IgD-negative memory B cell (primary cell): ENCODE data around the gene NEDD4L. TPM values are rescaled to one million over a fixed set of nuclear protein-coding genes. Genes with fewer than 3 reads are reported as not detected.
A peak's percentile ranks its signal among the peaks of the same experiment; 100 is the strongest.

Experiments
- H3K27ac Mint-ChIP-seq, 3 donors: one replicate each; pipeline ENCODE4 v1.8.0; 2020 to 2022; ENCODE audit warnings: mild to moderate bottlenecking in 3 of 3, mixed read lengths in 3 of 3, moderate library complexity in 1 of 3
- H3K27me3 Mint-ChIP-seq: one replicate; pipeline ENCODE4 v1.8.0; 2021; ENCODE audit warnings: mixed read lengths
- H3K36me3 Mint-ChIP-seq: one replicate; pipeline ENCODE4 v1.8.0; 2020; ENCODE audit warnings: mild to moderate bottlenecking, mixed read lengths
- H3K4me1 Mint-ChIP-seq, 3 donors: one replicate each; pipeline ENCODE4 v1.8.0; 2020 to 2022; ENCODE audit warnings: mixed read lengths in 3 of 3, mild to moderate bottlenecking in 1 of 3
- H3K4me3 Mint-ChIP-seq, 4 donors: one replicate each; pipeline ENCODE4 v1.8.0; 2020 to 2022; ENCODE audit warnings: mild to moderate bottlenecking in 4 of 4, mixed read lengths in 4 of 4, moderate library complexity in 3 of 4
- H3K9me3 Mint-ChIP-seq, 3 donors: one replicate each; pipeline ENCODE4 v1.8.0; 2020 to 2021; ENCODE audit warnings: mixed read lengths in 3 of 3, mild to moderate bottlenecking in 1 of 3
- polyA plus RNA-seq: library from polyadenylated mRNA; unstranded; fragments of 300-500 nt; fragmentation: Illumina TruSeq; gene quantifications from one replicate; pipeline ENCODE4 v1.2.3, GENCODE V29; 2021

Gene NEDD4L
- polyA plus RNA-seq, 1 donor from 2014 or later = 9.6 TPM

DNA sequence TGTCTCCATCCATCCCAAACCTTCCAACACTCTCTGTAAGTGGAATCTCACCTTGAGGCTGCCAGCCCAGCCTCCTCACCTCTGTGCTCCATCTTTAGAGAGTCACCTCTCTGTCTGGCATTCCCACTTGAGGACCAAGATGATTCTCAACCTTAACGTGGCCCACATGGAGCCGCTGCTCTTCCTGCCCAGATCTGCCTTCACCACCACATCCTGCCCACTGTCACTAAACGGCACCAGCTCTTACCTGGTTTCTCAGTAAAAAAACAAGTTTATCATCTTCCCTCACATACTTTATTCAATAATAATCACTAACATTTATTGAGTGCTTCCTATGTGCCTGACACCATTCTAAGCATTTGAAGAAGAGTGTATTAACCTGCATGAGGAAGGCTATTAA, 80.4 kb downstream of the NEDD4L start:
- Mint-ChIP-seq H3K4me3 (peak overlapping the region in 1 of 4 donors; percentile 14), H3K4me1 (peaks cover 0 to 3% (median 3%) of the 10 kb centered on the region in 3 donors), H3K27ac (peak overlapping the region in 1 of 3 donors; percentile 67), H3K27me3 (no peaks in the 10 kb centered on the region), H3K36me3 (no peaks in the 10 kb centered on the region), H3K9me3 (no peaks in the 10 kb centered on the region)

GRCh38 chr18:58125183-58125582, 81.2 kb downstream of the NEDD4L start:
- Mint-ChIP-seq H3K27me3 (no peaks in the 10 kb centered on the region), H3K36me3 (no peaks in the 10 kb centered on the region), H3K4me1 (peaks cover 0 to 3% (median 3%) of the 10 kb centered on the region in 3 donors), H3K27ac (no peak overlapping the region), H3K9me3 (no peaks in the 10 kb centered on the region), H3K4me3 (no peak overlapping the region)

GRCh38 chr18:58125756-58126155, 81.7 kb downstream of the NEDD4L start:
- Mint-ChIP-seq H3K4me3 (no peak overlapping the region), H3K36me3 (no peaks in the 10 kb centered on the region), H3K4me1 (peaks cover 0 to 3% (median 3%) of the 10 kb centered on the region in 3 donors), H3K27ac (no peak overlapping the region), H3K27me3 (no peaks in the 10 kb centered on the region), H3K9me3 (no peaks in the 10 kb centered on the region)

DNA sequence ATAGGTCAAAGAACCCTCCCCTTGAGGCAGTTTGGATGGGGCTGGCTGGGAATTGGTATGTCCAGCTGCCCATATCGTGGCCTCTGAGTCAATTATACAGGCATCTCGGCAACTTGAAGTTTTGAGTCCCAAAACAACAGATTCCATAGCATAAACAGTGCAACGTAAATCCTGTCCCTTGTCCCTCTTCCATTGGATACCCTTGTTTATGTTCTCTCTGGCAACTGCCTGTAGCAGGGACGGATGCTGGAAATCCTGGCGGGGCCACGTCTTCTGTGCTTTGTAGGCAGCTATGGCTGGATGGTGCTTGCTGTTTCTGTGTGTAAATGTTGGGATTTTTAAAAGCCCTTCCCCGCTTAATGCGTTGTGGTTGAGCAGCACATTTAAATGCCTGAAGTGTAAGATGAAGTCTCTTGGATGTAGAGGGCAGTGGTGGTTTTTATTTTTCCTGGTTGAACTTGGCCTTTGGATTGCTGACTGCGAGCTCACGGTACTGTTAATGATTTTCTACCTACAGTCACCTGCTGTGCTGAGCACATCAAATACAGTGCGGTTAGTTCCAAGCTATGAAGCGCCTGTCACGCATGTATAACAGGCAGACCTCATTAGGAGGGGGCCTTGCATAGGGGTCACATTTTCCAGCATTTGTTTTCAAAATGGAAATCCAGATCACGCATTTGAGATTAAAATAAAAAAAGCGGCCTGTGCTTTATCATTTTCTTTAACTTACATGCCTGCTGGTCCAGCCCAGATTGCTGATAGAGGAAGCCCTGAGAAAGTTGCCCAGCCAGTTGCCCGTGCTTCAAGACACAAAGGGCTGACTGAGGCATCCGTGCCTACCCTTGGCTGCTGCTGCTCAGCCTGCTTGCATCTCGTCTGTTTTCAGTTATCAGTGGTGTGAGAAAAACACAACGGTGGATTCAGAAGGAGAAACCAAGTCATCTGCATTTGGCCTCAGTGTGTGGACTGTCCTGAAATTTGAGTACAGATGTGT, 84.7 kb downstream of the NEDD4L start:
- Mint-ChIP-seq H3K36me3 (no peaks in the 10 kb centered on the region), H3K27me3 (no peaks in the 10 kb centered on the region), H3K27ac (peak overlapping the region in 1 of 3 donors; percentile 41), H3K4me3 (no peak overlapping the region), H3K9me3 (no peaks in the 10 kb centered on the region), H3K4me1 (peaks cover 0 to 3% (median 3%) of the 10 kb centered on the region in 3 donors)

DNA sequence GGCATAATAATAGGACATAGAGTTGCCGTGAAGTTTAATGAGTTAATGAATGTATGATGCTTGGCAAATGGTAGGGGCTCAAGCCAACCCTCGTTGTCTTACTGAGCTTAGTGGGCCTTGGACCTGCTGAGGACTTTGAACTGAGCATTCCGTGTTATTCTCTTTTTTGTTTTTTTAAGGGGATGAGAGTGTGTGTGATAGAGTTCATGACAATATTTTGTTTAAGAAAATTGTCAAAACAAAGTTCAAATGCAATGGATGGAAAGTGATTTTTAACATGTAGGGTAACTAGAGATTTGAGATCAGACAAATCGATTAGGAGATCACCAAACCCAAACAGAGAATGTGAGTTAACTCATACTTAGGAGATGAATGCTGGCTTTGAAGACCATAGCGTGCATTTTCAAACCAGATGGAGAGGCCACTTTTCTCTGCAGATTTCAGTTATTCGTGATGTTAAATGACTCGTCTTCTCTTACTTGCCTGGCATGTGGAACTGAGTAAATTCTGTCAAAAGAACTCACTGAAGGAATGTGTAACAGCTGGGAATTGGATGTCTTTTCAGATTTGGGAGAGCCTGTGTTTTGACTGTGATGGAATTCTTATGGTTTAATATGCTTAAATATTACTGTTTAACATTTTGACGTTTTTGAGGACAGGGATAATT, 88.7 kb downstream of the NEDD4L start:
- Mint-ChIP-seq H3K4me1 (peaks cover 5 to 10% (median 8%) of the 10 kb centered on the region in 3 donors), H3K27ac (no peak overlapping the region), H3K36me3 (no peaks in the 10 kb centered on the region), H3K4me3 (no peak overlapping the region), H3K27me3 (no peaks in the 10 kb centered on the region), H3K9me3 (no peaks in the 10 kb centered on the region)

GRCh38 chr18:58135183-58135641, 91.2 kb downstream of the NEDD4L start:
- peak overlapping the region in 2 of 3 donors; percentile 50 to 94 for H3K27ac Mint-ChIP-seq
- H3K4me1 Mint-ChIP-seq = peaks cover 12 to 16% (median 15%) of the 10 kb centered on the region in 3 donors
- H3K27me3 Mint-ChIP-seq = no peaks in the 10 kb centered on the region
- H3K36me3 Mint-ChIP-seq = peaks cover 2% of the 10 kb centered on the region
- H3K4me3 Mint-ChIP-seq = no peak overlapping the region
- H3K9me3 Mint-ChIP-seq = no peaks in the 10 kb centered on the region

- H3K4me1 Mint-ChIP-seq = peaks cover 15 to 18% (median 16%) of the 10 kb centered on the region in 3 donors
- peaks cover 2% of the 10 kb centered on the region for H3K36me3 Mint-ChIP-seq
- peak overlapping the region in 1 of 3 donors; percentile 17 for H3K27ac Mint-ChIP-seq
- H3K9me3 Mint-ChIP-seq = no peaks in the 10 kb centered on the region
- H3K4me3 Mint-ChIP-seq = peak overlapping the region in 1 of 4 donors; percentile 24
- no peaks in the 10 kb centered on the region for H3K27me3 Mint-ChIP-seq
Observed at GRCh38 chr18:58135701-58136331, 91.8 kb downstream of the NEDD4L start.

- H3K27ac Mint-ChIP-seq = peak overlapping the region in 1 of 3 donors; percentile 59
- H3K27me3 Mint-ChIP-seq = no peaks in the 10 kb centered on the region
- no peak overlapping the region for H3K4me3 Mint-ChIP-seq
- H3K36me3 Mint-ChIP-seq = peaks cover 4% of the 10 kb centered on the region
- H3K4me1 Mint-ChIP-seq = peaks cover 16 to 18% (median 17%) of the 10 kb centered on the region in 3 donors
- no peaks in the 10 kb centered on the region for H3K9me3 Mint-ChIP-seq
Observed at GRCh38 chr18:58136879-58137278, 92.9 kb downstream of the NEDD4L start.

DNA sequence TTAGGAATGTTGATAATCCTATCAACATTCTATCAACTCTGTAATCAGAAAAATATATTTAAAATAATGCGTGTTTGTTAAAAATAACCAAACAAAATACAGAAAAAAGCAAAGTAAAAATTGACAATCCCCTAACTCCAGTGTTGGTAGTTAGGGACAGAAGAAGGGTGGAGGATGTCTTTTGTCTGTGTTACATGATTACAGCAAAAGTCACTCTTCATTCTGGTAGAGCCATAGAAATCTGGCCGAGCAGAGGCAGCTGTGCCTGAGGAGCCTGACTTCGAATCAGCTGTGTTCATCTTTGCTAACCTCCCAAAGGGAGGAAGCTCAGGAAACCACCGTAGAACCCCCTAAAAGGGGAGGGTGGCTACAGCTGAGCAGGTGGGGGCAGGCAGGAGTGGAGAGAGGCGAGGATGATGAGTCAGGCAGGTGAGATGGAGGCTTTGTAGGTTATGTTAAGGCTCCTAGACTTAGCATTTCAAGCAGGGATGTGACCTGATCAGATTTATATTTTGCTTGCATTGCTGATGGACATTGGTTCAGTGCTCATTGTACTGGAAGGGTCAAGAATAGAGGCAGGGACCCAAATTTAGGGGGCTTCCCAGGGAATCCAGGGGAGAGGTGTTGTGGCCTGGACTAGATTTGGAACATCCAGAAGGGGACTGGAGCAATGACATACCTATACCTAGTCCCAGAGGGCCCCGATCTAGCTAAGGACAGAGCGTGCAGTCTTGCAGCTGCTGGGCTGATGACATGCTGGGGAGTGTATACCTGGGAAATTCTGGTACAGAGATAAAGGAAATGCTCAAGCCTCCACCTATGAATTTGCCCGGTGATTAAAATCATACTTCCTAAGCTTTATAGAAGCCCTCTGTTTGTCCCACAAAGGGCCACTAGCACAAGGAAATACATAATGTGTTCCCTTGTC, 95.7 kb downstream of the NEDD4L start:
- Mint-ChIP-seq H3K4me1 (peaks cover 16 to 18% (median 17%) of the 10 kb centered on the region in 3 donors), H3K27me3 (no peaks in the 10 kb centered on the region), H3K4me3 (peak overlapping the region in 1 of 4 donors; percentile 14), H3K36me3 (peaks cover 4% of the 10 kb centered on the region), H3K9me3 (no peaks in the 10 kb centered on the region), H3K27ac (peak overlapping the region in 1 of 3 donors; percentile 13)

DNA sequence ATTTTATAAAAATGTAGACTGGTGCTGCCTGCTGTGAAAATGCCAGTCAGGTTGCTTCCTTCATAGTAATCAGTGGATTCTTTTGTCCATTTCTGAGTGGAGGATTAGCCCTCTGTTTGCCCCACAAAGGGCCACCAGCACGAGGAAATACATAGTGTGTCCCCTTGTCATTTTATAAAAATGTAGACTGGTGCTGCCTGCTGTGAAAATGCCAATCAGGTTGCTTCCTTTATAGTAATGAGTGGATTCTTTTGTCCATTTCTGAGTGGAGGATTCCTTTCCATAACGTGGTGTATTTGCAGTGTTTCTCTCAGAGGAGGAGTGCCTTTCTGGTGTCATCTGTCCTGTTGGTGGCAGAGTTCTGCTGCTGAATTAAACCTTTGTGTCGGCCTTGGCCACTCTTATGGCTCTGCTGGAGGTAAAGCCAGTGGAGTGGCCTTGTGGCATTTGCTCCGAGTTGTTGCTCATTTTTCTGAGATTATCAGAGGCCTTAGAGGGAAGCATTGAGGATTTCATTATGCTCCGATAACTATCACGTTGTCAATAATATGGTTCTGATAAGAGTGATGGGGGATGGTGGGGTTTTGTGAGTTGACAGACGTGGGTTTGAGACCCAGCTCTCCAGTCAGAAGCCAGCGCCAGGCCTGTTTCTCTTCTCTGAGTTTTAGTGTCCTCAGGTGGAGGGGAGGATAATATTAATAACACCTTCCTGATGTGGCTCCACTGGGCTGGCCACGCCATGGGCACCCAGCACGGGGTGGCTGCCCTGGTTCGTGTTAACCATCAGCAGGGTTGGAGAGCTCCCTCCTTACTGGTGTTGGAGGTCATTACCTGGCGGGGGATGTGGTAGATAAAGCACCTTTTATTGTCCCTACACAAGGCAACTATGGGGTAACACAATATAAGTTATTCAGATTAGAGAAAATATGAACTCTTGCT, 96.6 kb downstream of the NEDD4L start:
- Mint-ChIP-seq H3K9me3 (no peaks in the 10 kb centered on the region), H3K27me3 (no peaks in the 10 kb centered on the region), H3K27ac (peak overlapping the region in 1 of 3 donors; percentile 13), H3K36me3 (peaks cover 4% of the 10 kb centered on the region), H3K4me3 (no peak overlapping the region), H3K4me1 (peaks cover 10 to 14% (median 14%) of the 10 kb centered on the region in 3 donors)

DNA sequence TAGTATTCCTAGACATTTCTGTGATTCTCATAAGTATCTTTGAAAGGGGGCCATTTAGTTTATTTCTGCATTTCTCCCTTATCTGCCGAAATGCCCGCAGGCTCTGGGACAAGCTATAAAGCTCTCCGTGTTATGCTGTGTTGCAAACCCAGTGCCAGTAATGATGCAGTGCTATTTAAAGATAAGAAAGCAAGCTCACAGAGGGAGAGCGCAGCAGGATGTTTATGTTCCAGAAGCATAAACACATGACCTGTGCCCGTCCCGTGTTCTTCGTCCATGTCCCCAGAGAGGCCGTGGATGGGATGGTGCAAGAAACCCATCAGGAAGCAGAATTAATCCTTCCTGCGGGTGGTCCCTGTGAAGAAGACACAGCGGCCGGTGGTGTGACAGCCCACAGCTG, 99.4 kb downstream of the NEDD4L start:
- Mint-ChIP-seq H3K36me3 (peaks cover 2% of the 10 kb centered on the region), H3K4me3 (no peak overlapping the region), H3K27me3 (no peaks in the 10 kb centered on the region), H3K9me3 (no peaks in the 10 kb centered on the region), H3K4me1 (peaks cover 8 to 11% (median 9%) of the 10 kb centered on the region in 3 donors), H3K27ac (peak overlapping the region in 1 of 3 donors; percentile 48)

DNA sequence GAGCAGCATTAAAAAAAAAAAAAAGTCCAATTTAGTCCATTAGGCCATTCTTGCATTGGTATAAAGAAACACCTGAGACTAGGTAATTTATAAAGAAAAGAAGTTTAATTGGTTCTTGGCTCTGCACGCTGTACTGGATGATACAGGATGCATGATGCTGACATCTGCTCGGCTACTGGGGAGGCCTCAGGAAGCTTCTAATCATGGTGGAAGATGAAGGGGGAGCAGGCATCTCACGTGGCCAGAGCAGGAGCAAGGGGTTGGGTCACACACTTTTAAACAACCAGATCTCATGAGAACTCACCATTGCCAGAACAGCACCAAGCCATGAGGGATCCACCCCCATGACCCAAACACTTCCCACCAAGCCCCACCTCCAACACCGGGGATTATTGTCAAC, 100.1 kb downstream of the NEDD4L start:
- Mint-ChIP-seq H3K4me1 (peaks cover 8 to 16% (median 13%) of the 10 kb centered on the region in 3 donors), H3K9me3 (no peaks in the 10 kb centered on the region), H3K36me3 (peaks cover 2% of the 10 kb centered on the region)

DNA sequence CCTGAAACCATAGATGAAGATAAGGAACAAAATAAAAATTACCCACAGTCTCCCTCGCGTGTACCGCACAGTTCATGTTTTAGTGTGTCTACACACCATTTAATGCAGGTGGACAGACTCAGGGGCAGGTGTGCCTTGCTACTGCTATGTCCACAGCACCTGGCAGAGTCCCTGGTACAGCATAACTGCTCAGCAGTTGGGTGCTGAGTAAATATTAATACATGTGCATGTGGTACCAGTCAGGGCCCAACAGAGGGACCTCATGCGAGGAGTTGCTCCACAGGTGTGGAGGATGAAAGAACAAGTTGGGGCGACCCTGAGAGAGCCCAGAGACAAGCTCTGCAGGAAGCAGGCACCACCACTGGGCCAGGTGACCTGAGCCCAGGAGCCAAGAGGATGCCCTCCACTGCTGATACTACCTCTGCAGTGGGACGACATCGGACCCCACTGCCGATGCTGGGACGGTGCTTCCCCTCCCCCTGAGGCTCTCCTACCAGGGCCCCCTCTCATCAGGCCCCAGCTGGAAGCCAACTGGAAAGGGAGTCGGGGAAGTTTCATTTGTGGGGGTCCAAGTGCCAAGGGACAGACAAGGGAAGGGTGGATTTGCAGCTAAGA, 100.8 kb downstream of the NEDD4L start:
- H3K9me3 Mint-ChIP-seq = no peaks in the 10 kb centered on the region
- no peaks in the 10 kb centered on the region for H3K27me3 Mint-ChIP-seq
- H3K36me3 Mint-ChIP-seq = peaks cover 2% of the 10 kb centered on the region
- H3K4me1 Mint-ChIP-seq = peaks cover 7 to 13% (median 12%) of the 10 kb centered on the region in 3 donors
- no peak overlapping the region for H3K4me3 Mint-ChIP-seq
- no peak overlapping the region for H3K27ac Mint-ChIP-seq

More for the DNA sequence above, 100.1 kb downstream of the NEDD4L start:
- H3K4me3 Mint-ChIP-seq = no peak overlapping the region
- peak overlapping the region in 1 of 3 donors; percentile 48 for H3K27ac Mint-ChIP-seq
- H3K27me3 Mint-ChIP-seq = no peaks in the 10 kb centered on the region
